ENCODE data around the gene NCAPH2. TPM values are rescaled to one million over a fixed set of nuclear protein-coding genes. Genes with fewer than 3 reads are reported as not detected.

The NCAPH2 gene
- total and polyA plus RNA-seq, 2 of the 13 experiments (the other 11 are each of a cell fraction or from before 2014, with no cell fraction given): 28.1 to 64.4 TPM

GRCh38 chr22:50535113-50535512, 27.1 kb downstream of the NCAPH2 start:
- no peak for FAIRE-seq
- no peak overlapping the region for H2AFZ ChIP-seq (ENCODE audit: low read length)
- TF ChIP-seq LCORL (IDR thresholded peaks at IDR 0.05) (no peak), LCORL (CRISPR knock-in tag; IDR thresholded peaks at IDR 0.05) (no peak), STAG1 (CRISPR knock-in tag; IDR thresholded peaks at IDR 0.05) (no peak), ZNF720 (CRISPR knock-in tag; IDR thresholded peaks at IDR 0.05) (no peak), MED13 (CRISPR knock-in tag; IDR thresholded peaks at IDR 0.05) (no peak), KDM5B (CRISPR knock-in tag; IDR thresholded peaks at IDR 0.05; ENCODE audit: borderline replicate concordance) (no peak), NAIF1 (CRISPR knock-in tag; IDR thresholded peaks at IDR 0.05; ENCODE audit: borderline replicate concordance) (no peak), ATF6 (CRISPR knock-in tag; conservative IDR thresholded peaks at IDR 0.05) (no peak), ATAD3A (CRISPR knock-in tag; IDR thresholded peaks at IDR 0.05) (no peak), ZNF510 (CRISPR knock-in tag; IDR thresholded peaks at IDR 0.05; ENCODE audit: low read depth) (no peak), SIN3A (IDR thresholded peaks at IDR 0.05; ENCODE audit: borderline replicate concordance, low read depth, low read length) (no peak), TP53 (CRISPR knock-in tag; conservative IDR thresholded peaks at IDR 0.05) (no peak), ZFP91 (CRISPR knock-in tag; IDR thresholded peaks at IDR 0.05; ENCODE audit: borderline replicate concordance) (no peak), ZFYVE20 (CRISPR knock-in tag; IDR thresholded peaks at IDR 0.05; ENCODE audit: borderline replicate concordance, low read depth) (no peak), ZNF724P (CRISPR knock-in tag; IDR thresholded peaks at IDR 0.05; ENCODE audit: borderline replicate concordance) (no peak), THAP7 (CRISPR knock-in tag; IDR thresholded peaks at IDR 0.05) (no peak)
- CTCF ChIA-PET (ENCODE audit: low intra/inter-chr PET ratio, low total read pairs): no interaction called here
- H3K9me3 ChIP-seq (ENCODE audit: low read length): no peaks in the 10 kb centered on the region
- ATAC-seq: no peak
- H3K27ac ChIP-seq (ENCODE audit: extremely low read length, insufficient read depth, low read length): no peak overlapping the region
- H3K79me2 ChIP-seq (ENCODE audit: insufficient read depth, low read length): no peaks in the 10 kb centered on the region
- POLR2A ChIA-PET: interaction anchor here (1.2 to 5.9 kb wide), 3 partner anchors 10 to 28 kb away, joined by 4 to 34 read pairs (median 13); partner anchors contain the start of genes KLHDC7B, SCO2 and SYCE3
- no peaks in the 10 kb centered on the region for H4K20me1 ChIP-seq (ENCODE audit: insufficient read depth, low read length)
- no peak overlapping the region for H3K4me2 ChIP-seq (ENCODE audit: low read depth, low read length)
- WGBS (ENCODE audit: low lambda C conversion rate): 66% methylated on average over 8 of the region's 8 CpGs
- peaks cover 0 to 6% of the 10 kb centered on the region in 2 experiments; a peak in 1 of 5 replicates for H3K27me3 ChIP-seq (ENCODE audit: control insufficient read depth in 1 of 2, insufficient read depth in 2 of 2, low read length in 2 of 2)
- no TSS peak for BruUV-seq (replicated peaks)
- H3K36me3 ChIP-seq (replicated peaks in 1 of 2; ENCODE audit: control insufficient read depth in 1 of 2, insufficient read depth in 2 of 2, low read length in 2 of 2): no peaks in the 10 kb centered on the region
- no peak overlapping the region for H3K4me3 ChIP-seq (replicated peaks in 1 of 3; ENCODE audit: insufficient read depth in 1 of 3, low read depth in 2 of 3, low read length in 3 of 3)
- in situ Hi-C loops (cut with HindIII; ENCODE audit: extremely low pct_ligation_motif_present, low pct_unique_long_range_greater_than_20kb) (no loop called here), intact Hi-C loops (cut with micrococcal nuclease; ENCODE audit: unreplicated experiment) (no loop called here)
- peaks cover 51% of the 10 kb centered on the region for H3K4me1 ChIP-seq (ENCODE audit: insufficient read depth, low read length)
- no peak for DNase-seq (ENCODE audit: low spot score)
- no peak overlapping the region for H3K9ac ChIP-seq (ENCODE audit: insufficient read depth, low read depth, low read length)

Measured in HepG2 (cell line).